Stimulated activated CD8-positive, alpha-beta memory T cell treated with anti-CD3 and anti-CD28 coated beads, Interleukin-15, amount 100 ng/mL, for 1 hour (primary cell): ENCODE data around the gene LRCOL1.
"Not testable (repeated sequence)": the region's sequence is repeated elsewhere in the genome, so short reads cannot be mapped to it uniquely, and the experiment has no call there.

ENCODE experiments used
- DNase-seq: peaks from one replicate; pipeline ENCODE4 v3.0.0-alpha.2; 2020; ENCODE audit warnings: low read depth

Gene LRCOL1

GRCh38 chr12:132600048-132601032 is 10.0 kb downstream of the LRCOL1 start:
- no peak for DNase-seq

DNA sequence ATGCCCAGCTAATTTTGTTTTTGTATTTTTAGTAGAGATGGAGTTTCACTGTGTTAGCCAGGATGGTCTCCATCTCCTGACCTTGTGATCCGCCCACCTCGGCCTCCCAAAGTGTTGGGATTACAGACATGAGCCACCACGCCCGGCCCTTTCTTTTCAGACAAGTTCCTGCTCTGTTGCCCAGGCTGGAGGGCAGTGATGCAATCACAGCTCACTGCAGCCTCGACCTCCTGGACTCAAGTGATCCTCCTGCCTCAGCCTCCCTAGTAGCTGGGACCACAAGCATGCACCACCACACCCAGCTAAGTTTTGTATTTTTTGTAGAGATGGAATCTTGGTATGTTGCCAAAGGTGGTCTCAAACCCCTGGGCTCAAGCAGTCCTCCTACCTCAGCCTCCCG is 10.9 kb downstream of the LRCOL1 start:
- not testable (repeated sequence) for DNase-seq

DNA sequence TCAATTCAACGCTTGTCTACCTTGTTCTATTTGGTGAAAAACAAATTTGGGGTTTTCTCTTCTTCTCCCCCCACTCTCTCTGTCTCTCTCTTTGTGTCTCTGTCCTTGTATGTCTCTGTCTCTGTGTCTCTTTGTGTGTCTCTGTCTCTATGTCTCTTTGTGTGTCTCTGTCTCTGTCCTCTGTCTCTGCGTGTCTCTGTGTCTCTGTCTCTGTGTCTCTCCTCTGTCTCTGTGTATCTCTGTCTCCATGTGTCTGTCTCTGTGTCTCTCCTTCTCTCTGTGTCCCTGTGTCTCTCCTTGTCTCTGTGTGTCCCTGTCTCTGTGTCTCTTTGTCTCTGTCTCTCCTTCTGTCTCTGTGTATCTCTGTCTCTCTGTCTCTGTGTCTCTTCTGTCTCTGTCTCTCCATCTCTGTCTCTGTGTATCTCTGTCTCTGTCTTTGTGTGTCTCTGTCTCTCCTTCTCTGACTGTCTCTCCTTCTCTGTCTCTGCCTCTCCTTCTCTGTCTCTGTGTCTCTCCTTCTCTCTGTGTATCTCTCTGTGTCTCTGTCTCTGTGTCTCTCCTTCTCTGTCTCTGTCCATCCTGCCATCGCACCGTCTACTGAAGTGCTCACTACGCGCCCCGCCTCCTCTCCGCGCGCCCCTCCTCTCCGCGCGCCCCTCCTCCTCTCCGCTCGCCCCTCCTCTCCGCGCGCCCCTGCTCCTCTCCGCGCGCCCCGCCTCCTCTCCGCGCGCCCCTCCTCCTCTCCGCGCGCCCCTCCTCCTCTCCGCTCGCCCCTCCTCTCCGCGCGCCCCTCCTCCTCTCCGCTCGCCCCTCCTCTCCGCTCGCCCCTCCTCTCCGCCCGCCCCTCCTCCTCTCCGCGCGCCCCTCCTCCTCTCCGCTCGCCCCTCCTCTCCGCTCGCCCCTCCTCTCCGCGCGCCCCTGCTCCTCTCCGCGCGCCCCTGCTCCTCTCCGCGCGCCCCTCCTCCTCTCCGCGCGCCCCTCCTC is 12.8 kb downstream of the LRCOL1 start:
- no peak for DNase-seq

GRCh38 chr12:132596016-132596415 is 14.4 kb downstream of the LRCOL1 start:
- no peak for DNase-seq

GRCh38 chr12:132595183-132595582 is 15.2 kb downstream of the LRCOL1 start:
- DNase-seq, result no peak

DNA sequence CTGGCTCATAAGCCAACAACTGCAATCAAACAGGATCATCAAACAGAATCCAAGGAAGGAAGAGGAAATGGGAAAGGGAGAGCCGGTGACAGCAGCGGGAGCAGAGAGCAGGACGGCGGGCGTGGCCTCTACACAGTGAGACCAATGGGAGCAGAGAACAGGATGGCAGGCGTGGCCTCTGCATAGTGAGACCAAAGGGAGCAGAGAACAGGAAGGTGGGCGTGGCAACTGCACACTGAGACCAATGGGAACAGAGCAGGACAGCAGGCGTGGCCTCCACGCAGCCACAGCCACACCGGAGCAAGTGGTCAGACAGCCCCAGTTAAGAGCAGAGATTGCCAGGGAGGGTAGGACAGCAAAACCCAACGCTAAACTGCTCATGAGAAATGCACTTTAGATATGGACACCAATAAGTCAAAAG is 16.4 kb downstream of the LRCOL1 start:
- DNase-seq, result no peak

GRCh38 chr12:132593521-132593920 is 16.9 kb downstream of the LRCOL1 start:
- no peak for DNase-seq

GRCh38 chr12:132593071-132593470 is 17.3 kb downstream of the LRCOL1 start:
- no peak for DNase-seq

- no peak for DNase-seq
These were observed 18.0 kb downstream of the LRCOL1 start for GRCh38 chr12:132592282-132592970.

- no peak for DNase-seq
These were observed 19.1 kb downstream of the LRCOL1 start for GRCh38 chr12:132591107-132591935.

- DNase-seq, result no peak
These were observed 21.3 kb downstream of the LRCOL1 start for GRCh38 chr12:132588821-132589669.

DNA sequence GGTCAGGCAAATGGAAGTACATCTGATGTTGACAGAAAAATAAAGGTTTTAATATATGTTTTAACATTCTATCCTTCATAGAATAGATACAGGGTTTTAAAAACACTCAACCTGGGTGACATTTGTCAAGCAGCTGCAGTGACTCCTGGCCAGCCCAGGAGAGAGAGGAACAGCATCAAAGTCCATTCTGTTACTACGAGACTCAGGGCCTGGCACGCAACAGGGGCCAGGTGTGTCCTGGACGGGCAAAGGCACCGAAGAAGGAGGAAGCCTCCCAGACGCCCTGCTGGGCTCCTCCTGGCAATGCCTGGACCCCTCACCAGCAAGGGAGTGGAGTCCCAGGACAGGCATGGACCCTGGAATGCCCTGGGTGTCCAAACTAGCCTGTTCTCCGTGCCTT is 22.1 kb downstream of the LRCOL1 start:
- no peak for DNase-seq

DNA sequence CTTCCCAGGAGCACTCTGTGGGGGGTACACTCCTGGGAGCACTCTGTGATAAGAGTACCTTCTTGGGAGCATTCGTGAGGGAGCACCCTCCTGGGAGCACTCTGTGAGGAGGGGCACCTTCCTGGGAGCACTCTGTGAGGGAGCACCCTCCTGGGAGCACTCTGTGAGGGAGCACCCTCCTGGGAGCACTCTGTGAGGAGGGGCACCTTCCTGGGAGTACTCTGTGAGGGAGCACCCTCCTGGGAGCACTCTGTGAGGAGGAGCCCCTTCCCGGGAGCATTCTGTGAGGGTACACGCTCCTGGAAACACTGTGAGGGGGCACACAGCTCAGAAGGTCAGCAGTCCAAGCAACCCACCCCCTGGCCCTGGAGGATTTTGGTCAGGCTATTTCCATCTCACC is 22.6 kb downstream of the LRCOL1 start:
- DNase-seq, result no peak

- no peak for DNase-seq
These were observed 23.5 kb downstream of the LRCOL1 start for GRCh38 chr12:132586929-132587328.

- DNase-seq, result no peak
These were observed 25.2 kb downstream of the LRCOL1 start for GRCh38 chr12:132585177-132585576.

DNA sequence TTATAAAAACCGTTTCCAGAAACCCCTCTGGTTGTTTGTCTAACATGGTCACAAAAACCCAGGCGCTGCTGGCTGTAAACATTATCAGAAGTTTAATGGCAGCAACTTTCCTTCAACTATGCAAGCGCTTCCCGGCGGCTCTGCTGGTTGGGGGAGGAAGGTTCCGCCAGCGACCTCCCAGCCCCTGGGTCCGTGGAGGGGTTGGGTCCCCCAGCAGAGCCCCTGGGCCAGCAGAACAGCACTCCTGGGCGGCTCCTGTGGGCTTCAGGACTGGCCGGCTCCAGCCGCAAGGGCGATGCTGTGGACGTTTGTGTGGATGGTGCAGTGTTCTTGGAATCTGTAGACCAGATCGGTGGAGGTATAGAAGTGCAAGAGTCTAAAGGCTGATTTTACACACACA is 26.0 kb downstream of the LRCOL1 start:
- no peak for DNase-seq

DNA sequence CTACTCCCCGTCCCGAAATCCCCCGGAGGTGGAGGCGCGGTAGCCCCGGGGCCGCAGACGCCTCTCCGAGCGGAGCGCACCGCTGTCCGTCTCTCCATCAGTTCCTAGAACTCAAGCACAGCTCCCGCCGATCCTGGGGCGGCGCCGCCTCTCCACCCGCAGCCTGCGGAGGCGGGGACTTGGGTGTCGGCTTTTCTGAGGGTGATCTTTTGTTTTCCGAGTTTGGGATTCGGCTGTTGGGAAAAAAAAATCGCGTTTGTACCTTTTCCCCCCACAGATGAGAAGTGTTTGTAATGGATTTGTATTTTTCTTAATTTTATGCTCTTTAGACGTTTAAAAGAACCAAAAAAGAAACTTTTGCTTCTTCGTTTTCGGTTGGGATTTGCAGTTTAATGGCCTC is 26.6 kb downstream of the LRCOL1 start:
- no peak for DNase-seq

GRCh38 chr12:132583411-132583710 is 27.0 kb downstream of the LRCOL1 start:
- no peak for DNase-seq

DNA sequence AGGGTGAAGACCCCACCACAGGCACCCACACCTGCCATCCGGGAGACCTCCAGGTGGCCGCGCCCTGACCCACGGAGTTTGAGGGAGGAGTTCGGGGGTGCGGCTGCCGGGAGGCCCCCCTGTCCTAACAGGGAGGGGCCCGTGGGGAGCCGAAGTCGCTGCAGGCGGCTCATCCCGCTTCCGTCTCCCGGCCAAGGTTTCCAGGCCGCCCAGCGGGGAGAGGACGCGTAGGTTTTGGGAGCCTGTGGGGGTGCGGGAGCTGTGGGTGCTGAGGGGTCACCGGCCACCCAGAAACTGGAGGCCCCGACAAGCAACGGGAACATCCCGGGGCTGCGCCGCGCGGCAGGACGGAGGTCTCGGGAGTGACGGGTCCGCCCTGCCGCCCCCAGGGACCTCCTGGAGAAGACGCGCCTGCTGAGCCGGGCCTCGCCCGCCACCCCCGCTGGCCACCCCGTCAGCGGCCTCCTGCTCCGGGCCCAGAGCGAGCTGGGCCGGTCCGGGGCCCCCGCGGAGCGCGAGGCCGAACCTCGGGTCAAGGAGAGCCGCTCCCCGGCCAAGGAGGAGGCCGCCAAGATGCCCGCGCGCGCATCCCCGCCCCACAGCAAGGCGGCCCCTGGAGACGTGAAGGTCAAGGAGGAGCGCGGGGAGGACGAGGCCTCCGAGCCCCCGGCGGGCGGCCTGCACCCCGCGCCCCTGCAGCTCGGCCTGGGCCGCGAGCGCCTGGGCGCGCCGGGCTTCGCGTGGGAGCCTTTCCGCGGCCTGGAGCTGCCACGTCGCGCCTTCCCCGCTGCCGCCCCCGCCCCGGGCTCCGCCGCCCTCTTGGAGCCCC is 27.6 kb downstream of the LRCOL1 start:
- no peak for DNase-seq

- DNase-seq, result no peak
These were observed 28.3 kb downstream of the LRCOL1 start for GRCh38 chr12:132582058-132582420.
